Measurements from ENCODE around the gene SAE1. TPM values are rescaled to one million over a fixed set of nuclear protein-coding genes. Genes with fewer than 3 reads are reported as not detected.

Gene SAE1
- total and polyA plus RNA-seq, 10 of the 15 experiments (the other 5 are each of a cell fraction or from before 2014, with no cell fraction given): 62.0 to 246 (median 148) TPM

GRCh38 chr19:47243364-47243775, 112.7 kb downstream of the SAE1 start:
- peaks cover 29% of the 10 kb centered on the region for H3K4me1 ChIP-seq (ENCODE audit: control insufficient read depth, insufficient read depth, low read length)
- H4K20me1 ChIP-seq (ENCODE audit: control insufficient read depth, insufficient read depth): no peaks in the 10 kb centered on the region
- peak overlapping the region; percentile 54 for H3K4me3 ChIP-seq
- H2AFZ ChIP-seq (ENCODE audit: control insufficient read depth, low read depth, low read length): peak overlapping the region; percentile 83
- peak overlapping the region; percentile 70; the same call in 1 of the 2 replicates for H3K9ac ChIP-seq (ENCODE audit: control insufficient read depth, insufficient read depth, low read length)
- intact Hi-C loops (cut with micrococcal nuclease; ENCODE audit: unreplicated experiment) (loop anchor here (10.0 kb wide), 1 partner anchor 209 kb away; no protein-coding TSS in a partner anchor), in situ Hi-C loops (cut with MboI) (no loop called here)
- no peaks in the 10 kb centered on the region; the same call in 2 of the 3 replicates for H3K9me3 ChIP-seq (replicated peaks; ENCODE audit: control insufficient read depth, insufficient read depth, low read length)
- no peaks in the 10 kb centered on the region for H3K79me2 ChIP-seq (ENCODE audit: control insufficient read depth, insufficient read depth, low read length)
- ATAC-seq (no peak), DNase-seq (ENCODE audit: low read depth, low spot score) (no peak), FAIRE-seq (no peak)
- peaks cover 1 to 4% of the 10 kb centered on the region in 2 experiments for H3K27me3 ChIP-seq (replicated peaks in 1 of 2; ENCODE audit: control insufficient read depth in 2 of 2, insufficient read depth in 2 of 2, low read length in 1 of 2)
- no TSS peak for BruUV-seq (replicated peaks)
- peak overlapping the region; percentile 98 for H3K4me2 ChIP-seq (ENCODE audit: control insufficient read depth, insufficient read depth)
- CTCF ChIA-PET: interaction anchor here (0.7 to 6.6 kb wide), 12 partner anchors 10 to 528 kb away, joined by 4 to 473 read pairs (median 27); partner anchors contain the start of genes SAE1 and ZC3H4
- WGBS (ENCODE audit: insufficient coverage, insufficient replicate concordance, low lambda C conversion rate, missing lambda C conversion rate): 31% methylated on average over 6 of the region's 9 CpGs
- POLR2A ChIA-PET: interaction anchor here (0.5 to 4.3 kb wide), 5 partner anchors 12 to 213 kb away, joined by 4 to 26 read pairs (median 13); partner anchors contain the start of gene CCDC9
- H3K27ac ChIP-seq (ENCODE audit: control insufficient read depth, insufficient read depth): peak overlapping the region; percentile 65
- RAD21 ChIA-PET (ENCODE audit: unreplicated experiment): interaction anchor here (1.1 to 4.8 kb wide), 11 partner anchors 11 to 117 kb away, joined by 4 to 255 read pairs (median 23); partner anchors contain the start of genes CCDC9 and SAE1
- SMC1A ChIA-PET (ENCODE audit: uncharacterized antibody, unreplicated experiment): interaction anchor here (1.9 to 6.1 kb wide), 3 partner anchors 32 to 112 kb away, joined by 19 to 211 read pairs (median 38); partner anchors contain the start of gene SAE1
- no peaks in the 10 kb centered on the region for H3K36me3 ChIP-seq (ENCODE audit: control insufficient read depth in 2 of 2, insufficient read depth in 2 of 2, low read length in 1 of 2)
- TF ChIP-seq RCOR1 (conservative IDR thresholded peaks at IDR 0.05; ENCODE audit: low read depth, low read length) (no peak), PKNOX1 (IDR thresholded peaks at IDR 0.05) (0 out of 2 replicates have a peak, but pooled peaks have one; percentile 4)

Measured in GM12878 (cell line).